Measurements from ENCODE around the gene PARD6B.
"Not testable (repeated sequence)": the region's sequence is repeated elsewhere in the genome, so short reads cannot be mapped to it uniquely, and the experiment has no call there.

Gene PARD6B

GRCh38 chr20:50776122-50776817, 44.9 kb downstream of the PARD6B start:
- DNase-seq = no peak

DNA sequence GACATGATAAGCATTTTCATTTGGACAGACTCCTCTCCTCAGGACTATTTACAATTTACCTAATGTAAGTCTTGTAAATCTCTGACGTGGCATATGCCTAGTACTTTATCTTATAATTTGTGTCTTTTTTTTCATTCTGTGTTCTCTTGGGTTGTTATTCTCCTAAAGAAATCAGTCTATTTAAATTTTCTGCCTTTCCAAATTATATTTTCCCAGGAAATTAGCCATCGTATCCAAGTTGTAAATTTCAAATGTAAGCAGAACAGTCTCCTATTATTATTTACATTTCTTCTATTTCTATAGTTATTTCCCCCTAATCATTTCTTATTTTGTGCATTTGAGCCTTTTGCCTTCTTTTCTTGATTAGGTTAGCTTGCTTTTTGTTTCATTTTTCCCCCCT, 46.0 kb downstream of the PARD6B start:
- DNase-seq = no peak

DNA sequence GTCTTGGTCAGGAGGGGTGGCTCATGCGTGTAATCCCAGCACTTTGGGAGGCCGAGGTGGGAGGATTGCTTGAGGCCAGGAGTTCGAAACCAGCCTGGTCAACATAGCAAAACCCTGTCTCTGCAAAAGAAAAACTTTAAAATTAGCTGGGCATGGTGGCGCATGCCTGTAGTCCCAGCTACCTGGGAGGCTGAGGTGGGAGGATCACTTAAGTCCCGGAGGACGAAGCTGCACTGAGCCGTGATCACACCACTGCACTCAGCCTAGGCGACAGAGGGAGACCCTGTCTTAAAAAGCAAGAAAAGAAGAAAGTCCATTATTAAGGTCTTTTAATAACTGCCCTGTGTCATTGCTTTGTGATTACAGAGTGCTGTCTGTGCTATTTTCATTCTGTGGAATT, 47.6 kb downstream of the PARD6B start:
- not testable (repeated sequence) for DNase-seq

DNA sequence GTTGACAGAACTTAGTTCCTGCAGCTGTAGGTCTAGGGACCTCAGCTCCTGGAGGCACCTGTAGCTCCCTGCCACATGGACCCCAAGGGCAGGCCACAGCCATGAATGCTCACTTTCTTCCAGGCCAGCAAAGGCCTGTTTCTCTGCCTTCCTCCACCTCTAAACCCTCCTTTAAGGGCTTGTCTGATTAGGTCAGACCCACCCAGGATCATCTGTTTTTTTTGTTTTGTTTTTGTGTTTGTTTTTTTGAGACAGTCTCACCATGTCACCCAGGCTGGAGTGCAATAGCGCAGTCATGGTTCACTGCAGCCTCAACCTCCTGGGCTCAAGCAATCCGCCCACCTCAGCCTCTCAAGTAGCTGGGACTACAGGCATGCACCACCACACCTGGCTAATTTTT, 52.0 kb downstream of the PARD6B start:
- DNase-seq = no peak

DNA sequence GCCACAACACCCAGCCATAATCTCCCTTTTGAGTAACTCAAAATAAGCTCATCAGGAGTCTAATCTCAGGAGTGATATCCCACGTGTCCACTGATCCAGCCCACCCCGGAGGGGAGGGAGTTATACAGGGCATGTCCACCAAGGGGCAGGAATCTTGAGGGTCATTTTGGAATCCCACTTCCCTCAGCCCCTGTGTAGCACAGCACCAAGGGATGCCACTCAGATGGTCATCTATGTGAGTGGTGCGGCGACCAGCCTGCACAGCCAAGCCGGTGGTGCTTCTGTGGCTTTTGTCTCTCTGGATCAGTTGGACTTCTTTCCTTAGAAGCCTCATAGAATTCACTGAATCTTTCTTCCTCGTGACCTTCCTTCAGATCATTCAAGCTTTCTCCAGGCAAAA, 52.5 kb downstream of the PARD6B start:
- DNase-seq = no peak

DNA sequence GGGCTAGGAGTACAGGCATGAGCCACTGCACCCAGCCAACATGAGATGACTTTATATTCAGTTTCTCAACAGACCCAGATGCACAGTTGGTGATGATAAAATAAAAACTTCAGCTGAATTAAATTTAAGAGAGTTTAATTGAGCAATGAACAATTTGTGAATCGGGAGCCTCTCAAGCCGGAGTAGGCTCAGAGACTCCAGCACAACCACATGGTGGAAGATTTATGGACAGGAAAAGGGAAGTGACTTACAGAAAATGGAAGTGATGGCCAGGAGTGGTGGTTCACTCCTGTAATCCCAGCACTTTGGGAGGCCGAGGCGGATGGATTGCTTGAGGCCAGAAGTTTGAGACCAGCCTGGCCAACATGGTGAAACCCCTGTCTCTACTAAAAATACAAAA, 53.1 kb downstream of the PARD6B start:
- no peak for DNase-seq

GRCh38 chr20:50786703-50787102, 55.3 kb downstream of the PARD6B start:
- no peak for DNase-seq

DNA sequence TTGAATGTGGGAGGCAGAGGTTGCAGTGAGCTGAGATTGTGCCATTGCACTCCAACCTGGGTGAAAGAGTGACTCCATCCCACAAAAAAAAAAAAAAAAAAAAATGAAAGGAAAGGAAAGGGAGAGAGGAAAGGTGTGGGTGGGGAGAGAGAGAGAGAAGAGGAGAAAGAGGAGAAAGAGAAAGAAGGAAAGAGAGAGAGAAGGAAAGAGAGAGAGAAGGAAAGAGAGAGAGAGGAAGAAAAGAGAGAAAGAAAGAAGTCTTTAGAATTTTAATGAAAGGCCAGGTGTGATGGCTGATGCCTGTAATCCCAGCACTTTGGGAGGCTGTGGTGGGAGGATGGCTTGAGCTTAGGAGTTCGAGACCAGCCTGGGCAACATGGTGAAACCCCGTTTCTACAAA, 55.8 kb downstream of the PARD6B start:
- no peak for DNase-seq

- peak; percentile 72 for DNase-seq
Observed at GRCh38 chr20:50788045-50788991, 56.9 kb downstream of the PARD6B start.

- DNase-seq = no peak
Observed at GRCh38 chr20:50789968-50790650, 58.7 kb downstream of the PARD6B start.

DNA sequence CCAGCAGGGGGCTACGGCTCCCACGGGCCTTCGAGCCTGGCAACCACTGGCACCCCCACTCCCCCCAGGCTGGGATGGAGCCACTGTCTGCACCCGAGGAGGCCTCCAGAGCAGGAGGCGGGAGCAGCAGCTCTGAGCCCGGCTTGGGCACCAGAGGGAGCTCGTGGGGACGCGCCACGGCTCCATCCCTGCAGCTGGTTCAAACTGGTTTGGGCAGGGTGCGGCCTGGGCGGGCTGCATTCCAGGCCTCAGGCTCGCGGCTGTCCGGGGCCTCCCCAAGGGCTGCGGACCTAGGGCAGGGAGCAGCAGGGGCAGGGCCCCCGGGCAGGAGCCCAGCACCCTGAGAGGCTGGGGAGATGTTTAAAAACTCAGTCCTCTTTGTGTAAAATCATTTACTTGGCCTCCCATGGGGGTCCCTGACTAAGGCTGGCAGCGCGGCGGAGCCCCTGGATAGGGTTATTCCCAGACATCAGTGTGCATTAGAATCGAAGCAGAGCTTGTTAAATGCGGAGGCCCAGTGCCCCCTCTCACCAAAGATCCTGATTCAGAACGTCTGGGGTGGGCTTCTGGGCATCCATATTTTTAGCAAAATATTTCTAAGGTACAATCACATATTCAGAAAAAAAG, 59.4 kb downstream of the PARD6B start:
- DNase-seq = peak; percentile 95

DNA sequence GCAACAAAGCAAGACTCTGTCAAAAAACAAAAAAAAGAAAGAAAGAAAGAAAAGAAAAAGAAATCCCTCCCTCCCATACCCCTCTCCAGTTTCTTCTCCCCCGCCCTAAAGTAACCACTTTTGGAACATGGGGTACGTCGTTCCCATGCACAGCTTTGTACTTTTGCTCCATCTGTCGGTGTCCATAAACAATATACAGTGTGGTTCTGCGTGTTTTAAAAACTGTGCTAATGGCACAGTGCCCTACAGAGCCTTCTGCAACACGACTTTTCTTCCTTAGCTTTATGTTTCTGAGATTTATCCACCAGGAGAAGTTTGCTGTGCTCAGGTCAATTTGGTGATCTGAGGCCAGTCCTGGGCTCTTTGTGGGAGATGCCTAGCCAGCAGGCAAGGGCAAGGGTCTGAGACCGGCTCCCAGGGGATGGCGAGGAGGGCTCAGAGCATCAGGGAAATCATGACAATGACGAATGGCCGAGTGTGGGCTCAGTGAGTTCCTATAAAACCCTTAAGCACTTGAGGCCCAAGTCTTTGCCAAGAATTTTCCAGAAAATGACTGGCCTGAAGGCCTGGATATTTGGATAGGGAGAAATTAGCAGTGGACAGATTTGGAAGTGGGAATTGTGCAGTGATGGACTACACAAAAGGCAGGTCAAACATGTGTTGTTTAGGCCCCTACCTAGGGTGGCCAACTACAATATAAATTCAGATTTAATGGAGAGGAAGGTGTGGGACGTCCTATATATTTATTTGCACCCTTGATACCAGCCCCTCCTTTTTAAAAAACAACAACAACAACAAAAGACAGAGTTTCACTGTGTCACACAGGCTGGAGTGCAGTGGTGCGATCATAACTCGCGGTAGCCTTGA, 61.6 kb downstream of the PARD6B start:
- DNase-seq = no peak

- not testable (repeated sequence) for DNase-seq
Observed at GRCh38 chr20:50793575-50794016, 62.2 kb downstream of the PARD6B start.

GRCh38 chr20:50794181-50794845, 62.9 kb downstream of the PARD6B start:
- DNase-seq = no peak

DNA sequence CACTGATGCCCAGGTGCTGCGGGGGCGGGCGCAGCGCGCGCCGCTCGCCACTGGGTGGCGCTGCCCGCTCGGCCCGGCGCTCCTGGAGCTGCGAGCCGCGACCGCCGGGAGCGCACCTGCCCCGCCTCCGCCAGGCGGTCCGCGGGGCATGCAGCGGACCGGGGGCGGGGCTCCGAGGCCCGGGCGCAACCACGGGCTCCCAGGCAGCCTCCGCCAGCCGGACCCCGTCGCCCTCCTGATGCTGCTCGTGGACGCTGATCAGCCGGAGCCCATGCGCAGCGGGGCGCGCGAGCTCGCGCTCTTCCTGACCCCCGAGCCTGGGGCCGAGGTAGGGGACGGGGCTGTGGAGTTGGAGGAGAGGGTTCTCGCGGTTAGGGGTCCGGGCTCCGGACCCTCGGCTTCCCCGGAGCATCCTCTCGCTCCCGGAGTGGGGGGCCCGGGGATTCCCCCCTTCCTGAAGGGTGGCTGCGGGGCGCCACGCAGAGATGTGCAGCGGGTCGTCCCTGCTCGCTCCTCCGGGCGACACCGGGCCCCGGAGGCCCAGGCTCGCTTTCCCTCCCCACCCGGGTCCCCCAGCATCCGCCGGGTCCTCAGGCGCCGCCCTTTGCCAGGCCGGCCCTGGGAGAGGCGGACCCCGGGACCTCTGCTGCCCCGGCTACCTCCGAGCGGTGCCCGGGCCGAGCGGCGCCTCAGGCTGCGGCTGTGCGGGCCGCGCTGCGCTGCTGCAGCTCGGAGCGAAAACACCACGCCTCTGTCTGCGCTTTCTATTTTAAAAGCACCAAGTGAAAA, 63.7 kb downstream of the PARD6B start, which contains the start of gene BCAS4:
Gene BCAS4, plus strand, starts transcription at position 216 of the 789 bp plus-strand sequence. Its CDS starts 23 bp downstream, at position 239.
- peak; percentile 81 for DNase-seq

- DNase-seq = no peak
Observed at GRCh38 chr20:50797142-50797541, 65.8 kb downstream of the PARD6B start.

DNA sequence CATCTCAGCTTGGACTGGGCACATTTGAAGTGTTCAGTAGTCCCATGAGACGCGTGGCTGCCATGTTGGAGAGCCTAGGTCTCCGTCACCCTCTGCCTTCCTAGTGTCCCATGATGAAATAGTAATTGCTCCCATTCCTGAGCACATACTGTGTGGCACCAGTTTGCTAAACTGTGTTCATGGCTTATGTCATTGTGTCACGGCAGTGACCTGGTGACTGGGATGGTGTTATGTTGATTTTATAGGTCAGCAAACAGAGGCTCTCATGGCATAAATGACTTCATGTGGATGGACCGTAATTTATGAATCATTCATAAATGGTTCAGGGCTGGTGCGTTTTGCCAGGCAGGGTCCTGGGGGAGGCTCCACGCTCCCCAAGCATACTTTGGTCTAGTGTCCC, 67.3 kb downstream of the PARD6B start:
- no peak for DNase-seq

GRCh38 chr20:50799176-50799889, 68.0 kb downstream of the PARD6B start:
- DNase-seq = no peak

- no peak for DNase-seq
Observed at GRCh38 chr20:50799890-50800550, 68.6 kb downstream of the PARD6B start.
